HFF-Myc (cell line): ENCODE measurements around the gene RPL14.
"Not testable (repeated sequence)": the region's sequence is repeated elsewhere in the genome, so short reads cannot be mapped to it uniquely, and the experiment has no call there.

Source experiments
- DNase-seq: peaks from one replicate; pipeline ENCODE4 v3.0.0-alpha.2; 2011; ENCODE audit warnings: low read depth; ENCODE audit errors: extremely low read depth
- H3K4me3 ChIP-seq: replicated peaks from 2 replicates; pipeline ENCODE4 v1.5.1; 2011; ENCODE audit warnings: low read depth, mild to moderate bottlenecking, control low read depth, low read length
- CTCF ChIP-seq: IDR thresholded peaks from 2 replicates; pipeline ENCODE4 v1.5.1; 2012; ENCODE audit warnings: mild to moderate bottlenecking, low read depth, low read length, control low read depth; ENCODE audit errors: missing control alignments

RPL14 gene

GRCh38 chr3:40452562-40452875 lies 4.6 kb upstream of the RPL14 start:
- no peak for DNase-seq
- no peak for TF ChIP-seq CTCF
- H3K4me3 ChIP-seq: peak overlapping the region; percentile 67

- peak; percentile 98 for DNase-seq
- no peak for TF ChIP-seq CTCF
Measured at GRCh38 chr3:40452876-40453730, 4.0 kb upstream of the RPL14 start.

GRCh38 chr3:40453933-40454332 lies 3.2 kb upstream of the RPL14 start:
- peak overlapping the region; percentile 67 for H3K4me3 ChIP-seq
- no peak for TF ChIP-seq CTCF
- DNase-seq: no peak

More at GRCh38 chr3:40452876-40453730, 4.0 kb upstream of the RPL14 start:
- H3K4me3 ChIP-seq: peak overlapping the region; percentile 67

GRCh38 chr3:40455328-40455727 lies 1.8 kb upstream of the RPL14 start:
- no peak overlapping the region for H3K4me3 ChIP-seq
- no peak for TF ChIP-seq CTCF
- DNase-seq: no peak

GRCh38 chr3:40456279-40456939 lies 730 bp upstream of the RPL14 start:
- H3K4me3 ChIP-seq: peak overlapping the region; percentile 96
- no peak for DNase-seq
- no peak for TF ChIP-seq CTCF

GRCh38 chr3:40458473-40458872 lies 1.3 kb downstream of the RPL14 start:
- peak overlapping the region; percentile 96 for H3K4me3 ChIP-seq
- no peak for DNase-seq
- no peak for TF ChIP-seq CTCF

GRCh38 chr3:40460481-40460880 lies 3.3 kb downstream of the RPL14 start:
- DNase-seq: not testable (repeated sequence)
- peak overlapping the region; percentile 96; the same call in 1 of the 2 replicates for H3K4me3 ChIP-seq
